ENCODE results near the gene AP3S2. TPM values are rescaled to one million over a fixed set of nuclear protein-coding genes. Genes with fewer than 3 reads are reported as not detected.

Gene AP3S2
- total and polyA plus RNA-seq, 12 donors = 10.8 to 110 (median 60.8) TPM

DNA sequence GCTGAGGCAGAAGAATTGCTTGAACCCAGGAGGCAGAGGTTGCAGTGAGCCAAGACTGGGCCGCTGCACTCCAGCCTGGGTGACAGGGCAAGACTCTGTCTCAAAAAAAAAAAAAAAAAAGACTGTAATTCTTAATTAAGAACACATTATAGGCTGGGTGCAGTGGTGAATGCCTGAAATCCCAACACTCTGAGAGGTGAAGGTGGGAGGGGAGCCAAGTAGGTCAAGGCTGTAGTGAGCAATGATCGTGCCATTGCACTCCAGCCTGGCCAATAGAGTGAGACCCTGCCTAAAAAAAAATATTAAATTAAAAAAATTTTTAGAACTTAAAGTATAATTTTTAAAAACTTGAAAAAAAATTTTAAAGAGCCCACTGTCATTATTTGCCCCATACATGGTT is 32.4 kb upstream of the AP3S2 start:
- no peak overlapping the region for H3K27ac ChIP-seq
- H3K36me3 ChIP-seq (replicated peaks in 1 of 2) = no peaks in the 10 kb centered on the region
- no peaks in the 10 kb centered on the region for H3K27me3 ChIP-seq
- H3K4me1 ChIP-seq (replicated peaks in 1 of 2) = no peaks in the 10 kb centered on the region
- no peaks in the 10 kb centered on the region for H3K9me3 ChIP-seq (replicated peaks in 1 of 3)
- H3K4me3 ChIP-seq = no peak overlapping the region
- WGBS, 4 donors = 57 to 66% (median 61%) methylated on average over 2 of the region's 2 CpGs
- intact Hi-C loops (cut with DNase I) = no loop called here
- no peak for TF ChIP-seq POLR2A (IDR thresholded peaks at IDR 0.05)
- TF ChIP-seq, protein P1, sequence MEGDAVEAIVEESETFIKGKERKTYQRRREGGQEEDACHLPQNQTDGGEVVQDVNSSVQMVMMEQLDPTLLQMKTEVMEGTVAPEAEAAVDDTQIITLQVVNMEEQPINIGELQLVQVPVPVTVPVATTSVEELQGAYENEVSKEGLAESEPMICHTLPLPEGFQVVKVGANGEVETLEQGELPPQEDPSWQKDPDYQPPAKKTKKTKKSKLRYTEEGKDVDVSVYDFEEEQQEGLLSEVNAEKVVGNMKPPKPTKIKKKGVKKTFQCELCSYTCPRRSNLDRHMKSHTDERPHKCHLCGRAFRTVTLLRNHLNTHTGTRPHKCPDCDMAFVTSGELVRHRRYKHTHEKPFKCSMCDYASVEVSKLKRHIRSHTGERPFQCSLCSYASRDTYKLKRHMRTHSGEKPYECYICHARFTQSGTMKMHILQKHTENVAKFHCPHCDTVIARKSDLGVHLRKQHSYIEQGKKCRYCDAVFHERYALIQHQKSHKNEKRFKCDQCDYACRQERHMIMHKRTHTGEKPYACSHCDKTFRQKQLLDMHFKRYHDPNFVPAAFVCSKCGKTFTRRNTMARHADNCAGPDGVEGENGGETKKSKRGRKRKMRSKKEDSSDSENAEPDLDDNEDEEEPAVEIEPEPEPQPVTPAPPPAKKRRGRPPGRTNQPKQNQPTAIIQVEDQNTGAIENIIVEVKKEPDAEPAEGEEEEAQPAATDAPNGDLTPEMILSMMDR (IDR thresholded peaks at IDR 0.05) = no peak
- DNase-seq = peak in 2 of 7 donors; percentile 28 to 45

DNA sequence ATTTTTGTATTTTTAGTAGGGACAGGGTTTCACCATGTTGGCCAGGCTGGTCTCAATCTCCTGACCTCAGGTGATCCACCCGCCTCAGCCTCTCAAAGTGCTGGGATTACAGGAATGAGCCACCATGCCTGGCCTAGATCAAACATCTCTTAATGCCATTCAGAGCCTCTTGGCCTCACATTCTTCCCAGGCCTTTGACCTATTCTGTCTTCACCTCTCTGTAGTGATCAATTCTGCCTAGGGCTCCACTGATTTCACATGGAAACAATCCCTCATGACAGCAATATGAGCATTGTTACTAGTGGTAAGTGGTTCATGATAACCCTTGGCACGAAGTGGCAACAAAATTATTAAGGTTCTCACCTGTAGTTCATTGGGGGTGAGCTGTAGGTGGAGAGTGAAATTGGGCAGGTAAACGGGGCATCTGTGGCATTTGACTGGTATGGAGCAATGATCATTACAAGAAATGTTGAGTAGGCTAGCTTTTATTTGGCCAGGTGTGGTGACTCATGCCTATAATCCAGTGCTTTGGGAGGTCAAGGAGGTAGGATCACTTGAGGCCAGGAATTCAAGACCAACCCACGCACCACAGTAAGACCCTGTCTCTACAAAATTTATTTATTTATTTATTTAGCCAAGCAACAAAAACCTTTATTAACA is 23.8 kb upstream of the AP3S2 start:
- 70 to 72% (median 72%) methylated on average over 4 of the region's 4 CpGs for WGBS, 4 donors
- no peaks in the 10 kb centered on the region for H3K27me3 ChIP-seq
- DNase-seq = no peak
- no peak overlapping the region for H3K27ac ChIP-seq
- no peak overlapping the region for H3K4me3 ChIP-seq
- intact Hi-C loops (cut with DNase I) = no loop called here
- H3K9me3 ChIP-seq (replicated peaks in 1 of 3) = no peaks in the 10 kb centered on the region
- H3K4me1 ChIP-seq (replicated peaks in 1 of 2) = peaks cover 5% of the 10 kb centered on the region in 2 donors
- TF ChIP-seq, protein P1 (IDR thresholded peaks at IDR 0.05) = no peak
- no peak for TF ChIP-seq POLR2A (IDR thresholded peaks at IDR 0.05)
- no peaks in the 10 kb centered on the region for H3K36me3 ChIP-seq (replicated peaks in 1 of 2)

DNA sequence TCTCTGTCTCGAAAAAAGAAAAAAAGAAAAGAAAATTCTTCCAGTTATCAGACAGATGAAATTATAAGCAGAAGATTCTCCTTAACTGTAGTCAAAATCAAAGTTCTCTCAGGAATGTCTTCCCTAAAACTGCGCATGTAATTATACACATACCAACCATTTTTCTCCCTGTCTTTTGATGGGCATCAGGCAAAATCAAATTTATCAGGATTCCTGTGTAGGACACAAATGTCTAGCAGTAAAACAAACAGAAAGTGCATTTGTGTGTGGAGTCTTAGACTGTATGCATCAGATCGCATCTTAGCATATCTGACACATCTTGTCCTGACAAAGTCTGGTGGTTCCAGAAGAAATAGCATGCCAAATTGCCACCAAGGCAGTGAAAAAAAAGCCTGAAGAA is 22.9 kb upstream of the AP3S2 start:
- H3K4me3 ChIP-seq = no peak overlapping the region
- no peak for DNase-seq
- H3K27ac ChIP-seq = no peak overlapping the region
- WGBS, 4 donors = 66 to 89% (median 74%) methylated on average over 3 of the region's 3 CpGs
- intact Hi-C loops (cut with DNase I) = no loop called here
- no peaks in the 10 kb centered on the region for H3K27me3 ChIP-seq
- no peaks in the 10 kb centered on the region for H3K36me3 ChIP-seq (replicated peaks in 1 of 2)
- no peak for TF ChIP-seq POLR2A (IDR thresholded peaks at IDR 0.05)
- TF ChIP-seq, protein P1 (IDR thresholded peaks at IDR 0.05) = no peak
- H3K9me3 ChIP-seq (replicated peaks in 1 of 3) = no peaks in the 10 kb centered on the region
- peaks cover 8 to 10% of the 10 kb centered on the region in 2 donors for H3K4me1 ChIP-seq (replicated peaks in 1 of 2)

DNA sequence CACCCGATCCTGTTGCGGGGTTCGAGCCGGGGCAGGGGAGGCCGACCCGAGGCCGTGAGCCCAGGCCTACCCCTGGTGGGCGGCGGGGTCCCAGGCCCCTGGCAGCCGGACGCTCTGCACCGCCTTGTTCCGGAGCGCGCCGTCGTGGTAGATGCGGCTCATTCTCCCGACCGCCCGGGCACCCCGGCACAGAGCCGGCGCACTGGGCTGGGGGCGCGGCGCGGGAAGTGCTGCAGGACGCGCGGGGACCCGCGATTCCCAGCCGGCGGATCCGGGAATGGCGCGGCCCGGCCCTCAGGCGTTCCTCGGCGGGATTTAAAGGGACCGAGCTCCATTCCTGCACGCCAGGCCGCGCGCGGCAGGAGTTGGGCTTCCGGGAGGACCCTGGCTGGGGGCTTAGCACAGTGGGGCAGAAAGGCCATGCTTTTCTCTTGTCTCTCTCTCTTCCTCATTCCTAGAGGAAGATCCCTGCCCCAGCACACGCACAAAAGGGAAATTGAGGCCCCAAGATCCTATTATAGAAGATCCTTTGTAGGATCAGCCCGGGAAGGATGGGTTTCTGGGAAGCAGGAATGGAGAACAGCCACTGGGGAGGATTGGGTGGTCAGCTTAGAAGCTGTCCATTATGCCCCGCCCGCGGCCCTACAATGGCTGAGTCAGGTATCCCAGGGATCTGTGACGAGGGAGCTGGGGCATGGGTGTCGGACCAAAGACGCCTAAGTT is 19.0 kb upstream of the AP3S2 start, which contains the start of gene ARPIN:
Gene ARPIN, minus strand, starts transcription at position 279 of the 723 bp plus-strand sequence. Its CDS starts 117 bp downstream, at position 162.
- Histone ChIP-seq H3K27ac (peak within 1 kb of the TSS in 3 of 5 donors; percentile 51 to 77 (median 60)), H3K4me3 (peak within 1 kb of the TSS in 3 of 4 donors; percentile 18 to 91 (median 79)), H3K9me3 (replicated peaks in 1 of 3) (no peaks in the 10 kb centered on the region), H3K4me1 (replicated peaks in 1 of 2) (peaks cover 8 to 15% of the 10 kb centered on the region in 2 donors), H3K27me3 (no peaks in the 10 kb centered on the region), H3K36me3 (replicated peaks in 1 of 2) (no peaks in the 10 kb centered on the region)
- no peak for TF ChIP-seq POLR2A (IDR thresholded peaks at IDR 0.05)
- TF ChIP-seq, protein P1 (IDR thresholded peaks at IDR 0.05) = peak in 1 of 6 experiments; percentile 11
- peak in 6 of 7 donors; percentile 45 to 60 (median 52) for DNase-seq
- WGBS, 4 donors = 8 to 51% (median 13%) methylated on average over 8 to 57 of the region's 57 CpGs
- intact Hi-C loops (cut with DNase I) = no loop called here

All from adrenal gland (tissue), 12 donors.